OCI-LY1 (cell line): Measurements from ENCODE around the gene EPPIN.
A peak's percentile ranks its signal among the peaks of the same experiment; 100 is the strongest.
"Not testable (repeated sequence)": the region's sequence is repeated elsewhere in the genome, so short reads cannot be mapped to it uniquely, and the experiment has no call there.

ENCODE experiments used
- H2AFZ ChIP-seq: fragments of 200-600 bp; sonication (generic), shearing (Covaris generic); 2 replicates; pipeline ENCODE4 v1.6.0; 2014; ENCODE audit warnings: antibody characterized with exemption, mild to moderate bottlenecking, low read length
- H3F3A ChIP-seq: fragments of 200-600 bp; sonication (generic), shearing (Covaris generic); 2 replicates; pipeline ENCODE4 v1.6.0; 2014; ENCODE audit warnings: mild to moderate bottlenecking, antibody characterized with exemption, low read length, moderate library complexity; ENCODE audit not compliant: insufficient read depth
- H3K27ac ChIP-seq: fragments of 200-600 bp; sonication (generic); 2 replicates; pipeline ENCODE4 v1.5.1; 2014; ENCODE audit warnings: low read length, mixed run types, mild to moderate bottlenecking, low read depth; ENCODE audit not compliant: poor library complexity, severe bottlenecking
- H3K27me3 ChIP-seq: fragments of 200-600 bp; sonication (generic); 2 replicates; pipeline ENCODE4 v1.6.0; 2014; ENCODE audit warnings: antibody characterized with exemption, mild to moderate bottlenecking, low read length, moderate library complexity; ENCODE audit not compliant: insufficient read depth
- H3K36me3 ChIP-seq: fragments of 200-600 bp; sonication (generic); 2 replicates; pipeline ENCODE4 v1.6.1; 2014; ENCODE audit warnings: mild to moderate bottlenecking, antibody characterized with exemption, low read length, moderate library complexity, mixed read lengths; ENCODE audit not compliant: insufficient read depth
- H3K4me1 ChIP-seq: fragments of 200-600 bp; sonication (generic); 2 replicates; pipeline ENCODE4 v1.5.1; 2014; ENCODE audit warnings: mild to moderate bottlenecking, low read length, moderate library complexity; ENCODE audit not compliant: insufficient read depth, severe bottlenecking
- H3K4me2 ChIP-seq: fragments of 200-600 bp; sonication (generic), shearing (Covaris generic); 2 replicates; pipeline ENCODE4 v1.6.1; 2014; ENCODE audit warnings: low read length
- H3K4me3 ChIP-seq: fragments of 200-600 bp; sonication (generic); 2 replicates; pipeline ENCODE4 v1.5.1; 2014; ENCODE audit warnings: low read length, low read depth, mild to moderate bottlenecking, mixed read lengths; ENCODE audit not compliant: poor library complexity, severe bottlenecking
- H3K79me2 ChIP-seq: fragments of 200-600 bp; shearing (Covaris generic); 2 replicates; pipeline ENCODE4 v1.6.1; 2016; ENCODE audit warnings: mixed run types, low read length, mixed read lengths; ENCODE audit not compliant: insufficient read depth
- H3K9ac ChIP-seq: fragments of 200-600 bp; sonication (generic), shearing (Covaris generic); 2 replicates; pipeline ENCODE4 v1.6.1; 2014; ENCODE audit warnings: mild to moderate bottlenecking, low read length, mixed read lengths
- H3K9me2 ChIP-seq: fragments of 200-600 bp; sonication (generic), shearing (Covaris generic); 2 replicates; pipeline ENCODE4 v1.6.1; 2014; ENCODE audit warnings: low read depth, mild to moderate bottlenecking, low read length, mixed read lengths
- H3K9me3 ChIP-seq: fragments of 200-600 bp; shearing (Covaris generic); 2 replicates; pipeline ENCODE4 v1.6.1; 2014; ENCODE audit warnings: low read length, mixed read lengths
- H4K20me1 ChIP-seq: fragments of 200-600 bp; sonication (generic), shearing (Covaris generic); 2 replicates; pipeline ENCODE4 v1.6.0; 2016; ENCODE audit warnings: mild to moderate bottlenecking, low read length; ENCODE audit not compliant: insufficient read depth
- CTCF ChIP-seq: fragments of 200-600 bp; sonication (generic), shearing (Covaris generic); IDR thresholded peaks from 2 replicates; pipeline ENCODE4 v1.5.1; 2017; ENCODE audit warnings: mild to moderate bottlenecking, antibody characterized with exemption, low read length, moderate library complexity, mixed read lengths
- EZH2 ChIP-seq: fragments of 200-600 bp; sonication (generic), shearing (Covaris generic); IDR thresholded peaks from 2 replicates; pipeline ENCODE4 v1.8.0; 2017; ENCODE audit warnings: borderline replicate concordance, mixed run types, mild to moderate bottlenecking, antibody characterized with exemption, low read length, moderate library complexity, mixed read lengths

Gene EPPIN

GRCh38 chr20:45592574-45593189 lies 45.5 kb upstream of the EPPIN start:
- H3K9me2 ChIP-seq, result no peaks in the 10 kb centered on the region
- H3K9me3 ChIP-seq, result no peaks in the 10 kb centered on the region
- no peaks in the 10 kb centered on the region for H3K4me1 ChIP-seq
- H3K36me3 ChIP-seq, result no peaks in the 10 kb centered on the region
- peak; percentile 86 for TF ChIP-seq CTCF
- no peak for TF ChIP-seq EZH2
- H3K4me3 ChIP-seq, result no peak overlapping the region
- H3F3A ChIP-seq, result no peaks in the 10 kb centered on the region
- H4K20me1 ChIP-seq, result no peaks in the 10 kb centered on the region
- no peak overlapping the region for H3K4me2 ChIP-seq
- H3K27me3 ChIP-seq, result no peaks in the 10 kb centered on the region; the same call in 1 of the 2 replicates
- no peak overlapping the region for H3K27ac ChIP-seq
- no peaks in the 10 kb centered on the region for H3K79me2 ChIP-seq
- H3K9ac ChIP-seq, result no peak overlapping the region
- H2AFZ ChIP-seq, result no peak overlapping the region

DNA sequence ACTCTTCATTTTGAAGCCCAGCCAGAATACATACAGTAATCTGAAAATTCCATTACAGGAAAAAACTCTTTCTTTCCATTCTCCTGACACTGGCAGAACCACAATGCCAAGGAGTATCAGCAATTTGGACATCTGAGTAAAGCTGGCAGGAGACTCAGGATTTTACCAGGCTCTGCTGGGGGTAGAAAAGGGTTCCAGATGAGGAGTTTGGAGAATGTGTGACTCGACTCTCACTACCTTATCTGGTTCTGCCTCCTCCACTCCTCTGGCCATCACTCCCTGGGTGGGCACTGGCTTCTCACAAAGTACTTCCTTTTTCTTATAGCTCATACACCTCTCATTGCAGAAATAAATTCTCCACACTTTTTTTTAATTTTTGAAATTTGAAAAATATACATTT lies 42.5 kb upstream of the EPPIN start:
- no peak overlapping the region for H3K9ac ChIP-seq
- H3K9me3 ChIP-seq, result no peaks in the 10 kb centered on the region
- H3F3A ChIP-seq, result no peaks in the 10 kb centered on the region
- H3K79me2 ChIP-seq, result no peaks in the 10 kb centered on the region
- no peak overlapping the region for H3K4me3 ChIP-seq
- H3K27ac ChIP-seq, result no peak overlapping the region
- no peaks in the 10 kb centered on the region for H3K9me2 ChIP-seq
- H3K4me2 ChIP-seq, result no peak overlapping the region
- no peak for TF ChIP-seq EZH2
- no peak for TF ChIP-seq CTCF
- H3K4me1 ChIP-seq, result no peaks in the 10 kb centered on the region
- H3K27me3 ChIP-seq, result no peaks in the 10 kb centered on the region
- no peak overlapping the region for H2AFZ ChIP-seq
- H3K36me3 ChIP-seq, result no peaks in the 10 kb centered on the region
- H4K20me1 ChIP-seq, result no peaks in the 10 kb centered on the region

GRCh38 chr20:45588800-45589199 lies 41.6 kb upstream of the EPPIN start:
- no peak overlapping the region for H3K27ac ChIP-seq
- no peaks in the 10 kb centered on the region for H3K79me2 ChIP-seq
- no peaks in the 10 kb centered on the region for H3K9me2 ChIP-seq
- H3K4me2 ChIP-seq, result no peak overlapping the region
- H3K9me3 ChIP-seq, result no peaks in the 10 kb centered on the region
- no peaks in the 10 kb centered on the region for H4K20me1 ChIP-seq
- no peak overlapping the region for H3K4me3 ChIP-seq
- no peak overlapping the region for H2AFZ ChIP-seq
- no peaks in the 10 kb centered on the region for H3F3A ChIP-seq
- no peaks in the 10 kb centered on the region for H3K27me3 ChIP-seq
- H3K36me3 ChIP-seq, result no peaks in the 10 kb centered on the region
- no peaks in the 10 kb centered on the region for H3K4me1 ChIP-seq
- H3K9ac ChIP-seq, result no peak overlapping the region
- TF ChIP-seq EZH2 (no peak), CTCF (no peak)

- H3K9me3 ChIP-seq, result not testable (repeated sequence)
Measured at GRCh38 chr20:45585986-45586385, 38.8 kb upstream of the EPPIN start.

GRCh38 chr20:45584294-45584693 lies 37.1 kb upstream of the EPPIN start:
- not testable (repeated sequence) for H2AFZ ChIP-seq, H3K27me3 ChIP-seq, H3K4me3 ChIP-seq, H3K9ac ChIP-seq, H3K4me1 ChIP-seq, H3K27ac ChIP-seq, H3F3A ChIP-seq, H3K36me3 ChIP-seq, H4K20me1 ChIP-seq, H3K9me2 ChIP-seq, H3K79me2 ChIP-seq, H3K9me3 ChIP-seq, H3K4me2 ChIP-seq

More at GRCh38 chr20:45585986-45586385, 38.8 kb upstream of the EPPIN start:
- not testable (repeated sequence) for H3K27ac ChIP-seq, H3K9ac ChIP-seq, H3K4me1 ChIP-seq, H2AFZ ChIP-seq, H3K4me3 ChIP-seq, H3K27me3 ChIP-seq, H3K79me2 ChIP-seq, H3F3A ChIP-seq, H4K20me1 ChIP-seq, H3K9me2 ChIP-seq, H3K36me3 ChIP-seq, H3K4me2 ChIP-seq
